A549 (cell line): ENCODE measurements around the gene KAT7. TPM values are rescaled to one million over a fixed set of nuclear protein-coding genes. Genes with fewer than 3 reads are reported as not detected.

Experiments
- ATAC-seq, 2 experiments: fragments of 200-7000 bp in 1 of 2; fragments of >200 bp in 1 of 2; cut with Nextera tagmentation in 1 of 2; cut with Tn5 transposase in 1 of 2; 3 replicates each; pipeline versions ENCODE4 v1.8.0 to v1.9.1; 2018 to 2020; ENCODE audit warnings: mild to moderate bottlenecking in 1 of 2, moderate library complexity in 1 of 2
- CTCF ChIA-PET: fragments of 300-600 bp; sonication (Branson Sonifier 250); formaldehyde crosslinking; extraction: SDS; loops from one replicate; lab custom pipeline; 2021; ENCODE audit warnings: antibody characterized with exemption, inconsistent platforms; lab: Yijun Ruan, JAX
- POLR2A ChIA-PET: fragments of 350-600 bp; formaldehyde crosslinking; extraction: SDS; loops from one replicate; lab custom pipeline; 2021; ENCODE audit warnings: antibody characterized with exemption, inconsistent platforms; lab: Yijun Ruan, JAX
- DNase-seq, 2 experiments: peaks; one replicate each; pipeline versions ENCODE4 v3.0.0 to v3.0.0-alpha.2; 2011 to 2016; ENCODE audit warnings: low read depth in 1 of 2, low spot score in 1 of 2
- FAIRE-seq: peaks from 2 replicates; lab custom pipeline; 2011; peaks lifted over from hg19 to GRCh38; lab: Jason Lieb, UNC
- H3K27ac ChIP-seq, 2 experiments: fragments of >200 bp; sonication (Bioruptor Twin); formaldehyde crosslinking; 3 replicates each; pipeline ENCODE4 v1.5.1; 2016 to 2017
- H3K4me1 ChIP-seq: fragments of >200 bp; sonication (Bioruptor Twin); formaldehyde crosslinking; 3 replicates; pipeline ENCODE4 v1.6.1; 2016
- H3K4me2 ChIP-seq: fragments of >200 bp; sonication (Bioruptor Twin); formaldehyde crosslinking; 3 replicates; pipeline ENCODE4 v1.6.1; 2016
- H3K4me3 ChIP-seq: fragments of >200 bp; sonication (Bioruptor Twin); formaldehyde crosslinking; 3 replicates; pipeline ENCODE4 v1.5.1; 2016
- H3K9me3 ChIP-seq: fragments of >200 bp; sonication (Bioruptor Twin); formaldehyde crosslinking; 3 replicates; pipeline ENCODE4 v1.6.1; 2016
- CBX2 ChIP-seq: fragments of 200-600 bp; sonication (generic); IDR thresholded peaks from 2 replicates; pipeline ENCODE4 v1.6.1; 2016; ENCODE audit warnings: low read depth, mild to moderate bottlenecking, borderline replicate concordance
- CBX8 ChIP-seq: fragments of 200-600 bp; sonication (generic); IDR thresholded peaks from 2 replicates; pipeline ENCODE4 v1.6.1; 2016
- CEBPB ChIP-seq, 2 experiments: fragments of >200 bp in 1 of 2; sonication (Bioruptor Twin) in 1 of 2; formaldehyde crosslinking in 1 of 2; IDR thresholded peaks; 2 replicates each; pipeline ENCODE4 v1.6.1; 2012 to 2016
- CHD4 ChIP-seq: fragments of 200-600 bp; sonication (generic); IDR thresholded peaks from 2 replicates; pipeline ENCODE4 v1.6.1; 2016; ENCODE audit warnings: antibody characterized with exemption, mild to moderate bottlenecking, borderline replicate concordance
- CTCF ChIP-seq: fragments of >200 bp; sonication (Bioruptor Twin); formaldehyde crosslinking; IDR thresholded peaks from 3 replicates; pipeline ENCODE4 v1.5.1; 2016
- EHF ChIP-seq: fragments of 250-450 bp; sonication (Bioruptor Pico); IDR thresholded peaks from 2 replicates; pipeline ENCODE4 v1.5.0; 2020; ENCODE audit warnings: mild to moderate bottlenecking
- EHMT2 ChIP-seq: fragments of 200-600 bp; sonication (generic); IDR thresholded peaks from 2 replicates; pipeline ENCODE4 v1.6.1; 2016; ENCODE audit warnings: antibody characterized with exemption, low read depth, mild to moderate bottlenecking, moderate library complexity
- ELK1 ChIP-seq: fragments of 150-350 bp; IDR thresholded peaks from 2 replicates; pipeline ENCODE4 v1.6.1; 2014; ENCODE audit warnings: low read depth, mild to moderate bottlenecking, low read length
- EP300 ChIP-seq, 2 experiments: fragments of >200 bp; sonication (Bioruptor Twin); formaldehyde crosslinking; IDR thresholded peaks; 2 replicates in 1 of 2; 3 replicates in 1 of 2; pipeline ENCODE4 v1.6.1; 2016 to 2017
- FOSB ChIP-seq: fragments of 250-450 bp; sonication (Bioruptor Pico); IDR thresholded peaks from 2 replicates; pipeline ENCODE4 v1.5.0; 2020; ENCODE audit warnings: mild to moderate bottlenecking, moderate library complexity
- GATA3 ChIP-seq: IDR thresholded peaks from 2 replicates; pipeline ENCODE4 v1.6.1; 2012; ENCODE audit warnings: borderline replicate concordance
- HEYL ChIP-seq: fragments of 250-450 bp; sonication (Bioruptor Pico); IDR thresholded peaks from 2 replicates; pipeline ENCODE4 v1.8.0; 2021; ENCODE audit warnings: mild to moderate bottlenecking, moderate library complexity
- HOXA7 ChIP-seq: fragments of 250-450 bp; sonication (Bioruptor Pico); IDR thresholded peaks from 2 replicates; pipeline ENCODE4 v1.5.0; 2020; ENCODE audit warnings: mild to moderate bottlenecking, moderate library complexity
- JUNB ChIP-seq: fragments of >200 bp; sonication (Bioruptor Twin); formaldehyde crosslinking; IDR thresholded peaks from 2 replicates; pipeline ENCODE4 v1.6.1; 2016
- KDM1A ChIP-seq: fragments of 200-600 bp; sonication (generic); IDR thresholded peaks from 2 replicates; pipeline ENCODE4 v1.6.1; 2016; ENCODE audit warnings: low read depth, mild to moderate bottlenecking
- MAFK ChIP-seq: fragments of 450-650 bp; IDR thresholded peaks from 2 replicates; pipeline ENCODE4 v1.6.1; 2014; ENCODE audit not compliant: partially characterized antibody
- MAZ ChIP-seq: fragments of 150-350 bp; IDR thresholded peaks from 2 replicates; pipeline ENCODE4 v1.6.1; 2014; ENCODE audit warnings: antibody characterized with exemption, low read depth, low read length, borderline replicate concordance
- PBX3 ChIP-seq: IDR thresholded peaks from 2 replicates; pipeline ENCODE4 v1.6.1; 2012
- POLR2A ChIP-seq: IDR thresholded peaks from 2 replicates; pipeline ENCODE4 v1.6.1; 2012; ENCODE audit warnings: mild to moderate bottlenecking, low read length
- POLR2AphosphoS2 ChIP-seq: conservative IDR thresholded peaks from 2 replicates; pipeline ENCODE4 v1.6.1; 2012; ENCODE audit warnings: low read length, improper control_type of control experiment, inconsistent platforms
- RARB ChIP-seq: fragments of 250-450 bp; sonication (Bioruptor Pico); IDR thresholded peaks from 2 replicates; pipeline ENCODE4 v1.8.0; 2021; ENCODE audit warnings: mild to moderate bottlenecking, moderate library complexity
- RCOR1 ChIP-seq: fragments of 150-350 bp; IDR thresholded peaks from 2 replicates; pipeline ENCODE4 v1.6.1; 2014; ENCODE audit warnings: antibody characterized with exemption, low read length, low read depth
- RNF2 ChIP-seq: fragments of 200-600 bp; sonication (generic); IDR thresholded peaks from 2 replicates; pipeline ENCODE4 v1.6.1; 2016; ENCODE audit warnings: low read depth, mild to moderate bottlenecking, antibody characterized with exemption, moderate library complexity, borderline replicate concordance
- SREBF2 ChIP-seq: fragments of 450-650 bp; IDR thresholded peaks from 2 replicates; pipeline ENCODE4 v1.6.1; 2014; ENCODE audit warnings: mild to moderate bottlenecking, moderate library complexity
- USF2 ChIP-seq: fragments of 450-650 bp; IDR thresholded peaks from 2 replicates; pipeline ENCODE4 v1.6.1; 2014; ENCODE audit warnings: antibody characterized with exemption
- ZC3H11A ChIP-seq: fragments of 450-650 bp; IDR thresholded peaks from 2 replicates; pipeline ENCODE4 v1.6.1; 2014; ENCODE audit warnings: antibody characterized with exemption, mild to moderate bottlenecking
- ZNF302 ChIP-seq: fragments of 250-450 bp; sonication (Bioruptor Pico); IDR thresholded peaks from 2 replicates; pipeline ENCODE4 v1.9.0; 2021; ENCODE audit warnings: inconsistent platforms, mild to moderate bottlenecking, moderate library complexity
- ZSCAN20 ChIP-seq: fragments of 250-450 bp; sonication (Bioruptor Pico); IDR thresholded peaks from 2 replicates; pipeline ENCODE4 v1.8.0; 2022; ENCODE audit warnings: mild to moderate bottlenecking, moderate library complexity
- WGBS: methylation state at CpG from one replicate; pipeline ENCODE4 v1.1.6; 2017; ENCODE audit errors: missing lambda C conversion rate; 5-methylcytosine and 5-hydroxymethylcytosine counted together
- polyA plus RNA-seq, 4 experiments: library from polyadenylated mRNA; depleted of rRNA in 3 of 4; stranded (reverse); fragments of >200 nt; fragmentation: RNase III in 1 of 4; extraction: RNeasy Plus Mini Kit Qiagen cat#74134 plus additional on column Dnase treatment in 1 of 4; gene quantifications; 2 replicates in 3 of 4; 3 replicates in 1 of 4; pipeline ENCODE4 v1.2.3, GENCODE V29; 2011 to 2017

KAT7 gene
- polyA plus RNA-seq, 2 of the 4 experiments (the other 2 are of a cell fraction) = 33.2 to 48.7 TPM

GRCh38 chr17:49862781-49863331 lies 74.4 kb downstream of the KAT7 start:
- Histone ChIP-seq H3K27ac (no peak overlapping the region), H3K4me1 (peaks cover 4% of the 10 kb centered on the region; the same call in 1 of the 3 replicates), H3K4me2 (no peak overlapping the region), H3K4me3 (no peak overlapping the region), H3K9me3 (no peaks in the 10 kb centered on the region)
- TF ChIP-seq CBX2 (no peak), ZC3H11A (no peak), CEBPB (IDR thresholded peaks at IDR 0.05) (peak; percentile 32 to 76; a peak in 3 of 4 replicates), MAFK (peak; percentile 55), EHMT2 (no peak), HEYL (CRISPR knock-in tag) (no peak)
- ChIA-PET POLR2A (no interaction called here), CTCF (interaction anchor here (1.9 to 34.2 kb wide), 5 partner anchors 10 to 123 kb away, joined by 4 to 1602 read pairs (median 25); partner anchors contain the start of genes DLX3 and DLX4)
- FAIRE-seq = no peak
- WGBS = 74% methylated on average over 17 of the region's 17 CpGs
- no peak for ATAC-seq
- DNase-seq = no peak

GRCh38 chr17:49866019-49866380 lies 77.5 kb downstream of the KAT7 start:
- DNase-seq (no peak), FAIRE-seq (no peak), ATAC-seq (no peak)
- TF ChIP-seq ZSCAN20 (CRISPR knock-in tag) = no peak
- TF ChIP-seq CBX8 = no peak
- TF ChIP-seq USF2 = no peak
- no peak for TF ChIP-seq FOSB (CRISPR knock-in tag)
- no peak overlapping the region for H3K4me3 ChIP-seq
- POLR2A ChIA-PET = no interaction called here
- H3K4me2 ChIP-seq = no peak overlapping the region
- H3K4me1 ChIP-seq = peaks cover 4% of the 10 kb centered on the region; the same call in 1 of the 3 replicates
- 32% methylated on average over 1 of the region's 1 CpG for WGBS
- no peak overlapping the region for H3K27ac ChIP-seq
- H3K9me3 ChIP-seq = no peaks in the 10 kb centered on the region
- CTCF ChIA-PET = interaction anchor here (1.0 to 34.2 kb wide), 6 partner anchors 9 to 296 kb away, joined by 3 to 1602 read pairs (median 7); partner anchors contain the start of genes DLX3, DLX4 and TAC4

- ATAC-seq (no peak), FAIRE-seq (no peak), DNase-seq (no peak)
- Histone ChIP-seq H3K4me2 (no peak overlapping the region), H3K27ac (no peak overlapping the region), H3K9me3 (no peaks in the 10 kb centered on the region), H3K4me1 (no peaks in the 10 kb centered on the region), H3K4me3 (no peak overlapping the region)
- no peak for TF ChIP-seq CTCF
- no peak for TF ChIP-seq EP300 (IDR thresholded peaks at IDR 0.05)
- no peak for TF ChIP-seq EHF (CRISPR knock-in tag)
- TF ChIP-seq POLR2A = no peak
- TF ChIP-seq HEYL (CRISPR knock-in tag) = no peak
- TF ChIP-seq RNF2 = no peak
- TF ChIP-seq HOXA7 (CRISPR knock-in tag) = no peak
- TF ChIP-seq GATA3 = no peak
- no peak for TF ChIP-seq RCOR1
- TF ChIP-seq RARB = no peak
- TF ChIP-seq KDM1A = no peak
- no peak for TF ChIP-seq ZSCAN20 (CRISPR knock-in tag)
- no peak for TF ChIP-seq ELK1
- no peak for TF ChIP-seq MAZ
- TF ChIP-seq ZNF302 (CRISPR knock-in tag) = no peak
- TF ChIP-seq JUNB = no peak
- TF ChIP-seq POLR2AphosphoS2 = no peak
- TF ChIP-seq CHD4 = no peak
- TF ChIP-seq SREBF2 = no peak
- TF ChIP-seq PBX3 = no peak
- ChIA-PET CTCF (interaction anchor here (0.9 to 34.2 kb wide), 6 partner anchors 8 to 228 kb away, joined by 3 to 1602 read pairs (median 6); partner anchors contain the start of genes DLX3, DLX4 and TAC4), POLR2A (no interaction called here)
- 71% methylated on average over 3 of the region's 3 CpGs for WGBS
Measured at GRCh38 chr17:49866882-49867413, 78.5 kb downstream of the KAT7 start.
